ENCODE results near the gene GLS. TPM values are rescaled to one million over a fixed set of nuclear protein-coding genes. Genes with fewer than 3 reads are reported as not detected.
A peak's percentile ranks its signal among the peaks of the same experiment; 100 is the strongest.

Gene GLS
- total and polyA plus RNA-seq, 2 of the 13 experiments (the other 11 are each of a cell fraction or from before 2014, with no cell fraction given): 78.6 to 183 TPM

DNA sequence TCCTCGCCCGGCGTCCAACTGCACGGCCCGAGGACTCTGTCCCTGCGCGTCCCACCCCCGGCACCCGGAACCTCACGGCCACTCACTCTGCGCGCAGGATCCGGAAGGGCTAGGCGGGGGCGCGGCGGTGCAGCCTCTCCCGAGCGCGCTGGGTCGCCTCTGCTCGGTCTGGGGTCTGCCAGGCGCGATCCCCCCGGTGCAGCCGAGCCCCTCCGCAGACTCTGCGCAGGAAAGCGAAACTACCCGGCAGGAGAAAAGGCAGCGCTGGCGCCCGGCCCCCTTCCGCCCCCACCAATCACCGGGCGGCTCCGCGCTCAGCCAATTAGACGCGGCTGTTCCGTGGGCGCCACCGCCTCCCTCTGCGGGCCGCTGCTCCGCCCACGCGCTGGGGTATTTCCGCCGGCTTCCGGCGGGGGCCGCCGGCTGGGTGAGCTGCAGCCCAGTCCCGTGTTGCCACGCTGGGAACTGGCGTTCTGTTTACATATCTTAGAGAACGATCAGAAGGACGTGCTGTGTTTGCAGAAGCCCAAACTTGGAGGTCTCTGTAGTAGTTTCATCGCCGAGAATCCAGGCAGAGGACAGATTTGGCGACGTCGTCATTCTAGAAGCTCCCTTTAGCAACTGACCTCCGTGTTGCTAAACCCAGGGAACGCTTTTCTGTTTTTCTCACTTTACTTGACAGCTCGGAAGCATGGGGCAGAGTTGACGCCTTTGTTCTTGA is 133.5 kb downstream of the GLS start, which contains the start of gene STAT1 (continued):
- TF ChIP-seq PLRG1 (conservative IDR thresholded peaks at IDR 0.05) (no peak), ZNF30 (CRISPR knock-in tag; IDR thresholded peaks at IDR 0.05) (no peak; the same call in 1 of the 2 replicates), ZNF263 (CRISPR knock-in tag; IDR thresholded peaks at IDR 0.05) (peak; percentile 9; the same call in 1 of the 2 replicates), ZNF709 (CRISPR knock-in tag; IDR thresholded peaks at IDR 0.05) (peak; percentile 89; the same call in 1 of the 2 replicates), ZBTB10 (CRISPR knock-in tag; IDR thresholded peaks at IDR 0.05; ENCODE audit: borderline replicate concordance) (no peak), ZNF329 (CRISPR knock-in tag; IDR thresholded peaks at IDR 0.05; ENCODE audit: low read depth) (0 out of 2 replicates have a peak, but pooled peaks have one; percentile 33), ZNF547 (CRISPR knock-in tag; IDR thresholded peaks at IDR 0.05) (peak; percentile 88), MEF2D (CRISPR knock-in tag; IDR thresholded peaks at IDR 0.05) (peak; percentile 70), SETDB1 (CRISPR knock-in tag; IDR thresholded peaks at IDR 0.05; ENCODE audit: borderline replicate concordance) (no peak), AGO2 (optimal IDR thresholded peaks at IDR 0.05; ENCODE audit: low read depth, low read length) (peak; percentile 87), ZNF543 (CRISPR knock-in tag; IDR thresholded peaks at IDR 0.05) (peak; percentile 78), ZFP90 (CRISPR knock-in tag; IDR thresholded peaks at IDR 0.05; ENCODE audit: borderline replicate concordance) (peak; percentile 62; the same call in 1 of the 2 replicates)
- TF ChIP-seq, protein P1, sequence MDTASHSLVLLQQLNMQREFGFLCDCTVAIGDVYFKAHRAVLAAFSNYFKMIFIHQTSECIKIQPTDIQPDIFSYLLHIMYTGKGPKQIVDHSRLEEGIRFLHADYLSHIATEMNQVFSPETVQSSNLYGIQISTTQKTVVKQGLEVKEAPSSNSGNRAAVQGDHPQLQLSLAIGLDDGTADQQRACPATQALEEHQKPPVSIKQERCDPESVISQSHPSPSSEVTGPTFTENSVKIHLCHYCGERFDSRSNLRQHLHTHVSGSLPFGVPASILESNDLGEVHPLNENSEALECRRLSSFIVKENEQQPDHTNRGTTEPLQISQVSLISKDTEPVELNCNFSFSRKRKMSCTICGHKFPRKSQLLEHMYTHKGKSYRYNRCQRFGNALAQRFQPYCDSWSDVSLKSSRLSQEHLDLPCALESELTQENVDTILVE (CRISPR knock-in tag; IDR thresholded peaks at IDR 0.05): peak; percentile 72; the same call in 1 of the 2 replicates
- TF ChIP-seq, protein P2, sequence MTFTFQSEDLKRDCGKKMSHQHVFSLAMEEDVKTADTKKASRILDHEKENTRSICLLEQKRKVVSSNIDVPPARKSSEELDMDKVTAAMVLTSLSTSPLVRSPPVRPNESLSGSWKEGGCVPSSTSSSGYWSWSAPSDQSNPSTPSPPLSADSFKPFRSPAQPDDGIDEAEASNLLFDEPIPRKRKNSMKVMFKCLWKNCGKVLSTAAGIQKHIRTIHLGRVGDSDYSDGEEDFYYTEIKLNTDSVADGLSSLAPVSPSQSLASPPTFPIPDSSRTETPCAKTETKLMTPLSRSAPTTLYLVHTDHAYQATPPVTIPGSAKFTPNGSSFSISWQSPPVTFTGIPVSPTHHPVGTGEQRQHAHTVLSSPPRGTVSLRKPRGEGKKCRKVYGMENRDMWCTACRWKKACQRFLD (CRISPR knock-in tag; IDR thresholded peaks at IDR 0.05; ENCODE audit: borderline replicate concordance): no peak; the same call in 1 of the 2 replicates
- TF ChIP-seq, protein P3, sequence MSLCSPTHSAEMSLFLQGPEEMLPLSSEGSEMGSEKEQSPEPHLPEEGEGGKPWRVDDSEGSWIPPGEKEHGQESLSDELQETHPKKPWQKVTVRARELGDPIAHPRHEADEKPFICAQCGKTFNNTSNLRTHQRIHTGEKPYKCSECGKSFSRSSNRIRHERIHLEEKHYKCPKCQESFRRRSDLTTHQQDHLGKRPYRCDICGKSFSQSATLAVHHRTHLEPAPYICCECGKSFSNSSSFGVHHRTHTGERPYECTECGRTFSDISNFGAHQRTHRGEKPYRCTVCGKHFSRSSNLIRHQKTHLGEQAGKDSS (CRISPR knock-in tag; IDR thresholded peaks at IDR 0.05; ENCODE audit: borderline replicate concordance, low read depth): peak; percentile 88
- TF ChIP-seq, protein P4, sequence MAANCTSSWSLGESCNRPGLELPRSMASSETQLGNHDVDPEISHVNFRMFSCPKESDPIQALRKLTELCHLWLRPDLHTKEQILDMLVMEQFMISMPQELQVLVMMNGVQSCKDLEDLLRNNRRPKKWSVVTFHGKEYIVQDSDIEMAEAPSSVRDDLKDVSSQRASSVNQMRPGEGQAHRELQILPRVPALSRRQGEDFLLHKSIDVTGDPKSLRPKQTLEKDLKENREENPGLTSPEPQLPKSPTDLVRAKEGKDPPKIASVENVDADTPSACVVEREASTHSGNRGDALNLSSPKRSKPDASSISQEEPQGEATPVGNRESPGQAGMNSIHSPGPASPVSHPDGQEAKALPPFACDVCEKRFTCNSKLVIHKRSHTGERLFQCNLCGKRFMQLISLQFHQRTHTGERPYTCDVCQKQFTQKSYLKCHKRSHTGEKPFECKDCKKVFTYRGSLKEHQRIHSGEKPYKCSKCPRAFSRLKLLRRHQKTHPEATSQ (CRISPR knock-in tag; IDR thresholded peaks at IDR 0.05; ENCODE audit: borderline replicate concordance): peak; percentile 96; the same call in 1 of the 2 replicates

Measured in HepG2 (cell line).